HepG2 (cell line): ENCODE results near the gene C5orf58.

Experiments used
- ATF2 ChIP-seq: sonication (generic); formaldehyde crosslinking; IDR thresholded peaks from 2 replicates; pipeline ENCODE4 v1.4.0; 2020; ENCODE audit warnings: missing genetic modification reagents
- BHLHE40 ChIP-seq: IDR thresholded peaks from 2 replicates; pipeline ENCODE4 v1.6.1; 2011; ENCODE audit warnings: low read length, improper control_type of control experiment
- CREM ChIP-seq, 2 experiments: sonication (generic) in 1 of 2; formaldehyde crosslinking in 1 of 2; IDR thresholded peaks; 2 replicates each; pipeline versions ENCODE4 v1.4.0 to v1.6.1; 2016 to 2020; ENCODE audit warnings: antibody characterized with exemption in 1 of 2, mild to moderate bottlenecking in 1 of 2, missing genetic modification reagents in 1 of 2
- EZH2 ChIP-seq: conservative IDR thresholded peaks from 2 replicates; pipeline ENCODE4 v1.6.1; 2012; ENCODE audit warnings: mild to moderate bottlenecking, low read depth, low read length, moderate library complexity
- FOXM1 ChIP-seq: sonication (generic); formaldehyde crosslinking; IDR thresholded peaks from 2 replicates; pipeline ENCODE4 v1.5.0; 2020; ENCODE audit warnings: missing genetic modification reagents
- MED8 ChIP-seq: sonication (generic); formaldehyde crosslinking; IDR thresholded peaks from 2 replicates; pipeline ENCODE4 v1.8.1; 2023; ENCODE audit warnings: mild to moderate bottlenecking, missing genetic modification reagents; ENCODE audit not compliant: insufficient replicate concordance
- NFAT5 ChIP-seq: sonication (generic); formaldehyde crosslinking; IDR thresholded peaks from 2 replicates; pipeline ENCODE4 v1.4.0; 2020; ENCODE audit warnings: missing genetic modification reagents
- NFATC3 ChIP-seq: sonication (generic); formaldehyde crosslinking; IDR thresholded peaks from 2 replicates; pipeline ENCODE4 v1.5.1; 2020; ENCODE audit warnings: mild to moderate bottlenecking, missing genetic modification reagents
- TCF7L2 ChIP-seq: IDR thresholded peaks from 2 replicates; pipeline ENCODE4 v1.6.1; 2011; ENCODE audit warnings: mild to moderate bottlenecking, low read depth, low read length, moderate library complexity
- ZBTB1 ChIP-seq: sonication (generic); formaldehyde crosslinking; IDR thresholded peaks from 2 replicates; pipeline ENCODE4 v1.4.0; 2020; ENCODE audit warnings: missing genetic modification reagents, borderline replicate concordance
- ZBTB33 ChIP-seq: sonication (generic); formaldehyde crosslinking; IDR thresholded peaks from 2 replicates; pipeline ENCODE4 v1.4.0; 2020; ENCODE audit warnings: missing genetic modification reagents

DNA sequence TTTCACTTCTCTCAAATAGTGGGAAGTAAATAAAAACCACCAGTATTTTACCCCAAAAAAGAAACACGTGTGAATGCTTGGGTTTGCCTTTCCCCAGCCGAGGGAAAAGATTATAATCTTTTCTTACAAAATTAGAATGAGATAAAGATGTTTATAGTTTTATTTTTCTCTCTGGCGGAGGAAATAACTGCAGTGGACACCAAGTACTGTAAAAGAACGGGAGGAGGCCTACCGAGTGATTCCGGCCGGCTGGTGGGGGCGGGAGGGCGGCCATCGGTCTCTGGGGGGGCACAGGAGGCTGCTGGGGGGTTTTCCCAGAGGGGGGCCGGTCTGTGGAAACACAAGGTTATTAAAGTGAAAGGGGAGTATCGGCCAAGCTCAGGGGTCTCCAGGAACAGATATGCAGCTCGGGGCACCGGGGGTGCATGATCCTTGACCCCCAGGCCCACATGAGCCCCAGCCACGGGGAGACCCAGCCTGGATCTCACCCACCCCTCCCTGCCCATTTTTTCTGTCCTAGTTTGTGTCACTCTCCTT lies 35.4 kb downstream of the C5orf58 start:
- TF ChIP-seq FOXM1 (CRISPR knock-in tag) = no peak
- TF ChIP-seq NFAT5 = no peak
- TF ChIP-seq ZBTB1 = no peak
- TF ChIP-seq ATF2 = no peak
- TF ChIP-seq EZH2 = no peak
- TF ChIP-seq NFATC3 (CRISPR knock-in tag) = no peak
- no peak for TF ChIP-seq TCF7L2
- no peak for TF ChIP-seq BHLHE40
- TF ChIP-seq MED8 (CRISPR knock-in tag) = no peak
- no peak for TF ChIP-seq CREM (IDR thresholded peaks at IDR 0.05)
- TF ChIP-seq CREM (CRISPR knock-in tag; IDR thresholded peaks at IDR 0.05) = no peak
- no peak for TF ChIP-seq ZBTB33 (CRISPR knock-in tag)
